ENCODE results near the gene MTUS2.

DNA sequence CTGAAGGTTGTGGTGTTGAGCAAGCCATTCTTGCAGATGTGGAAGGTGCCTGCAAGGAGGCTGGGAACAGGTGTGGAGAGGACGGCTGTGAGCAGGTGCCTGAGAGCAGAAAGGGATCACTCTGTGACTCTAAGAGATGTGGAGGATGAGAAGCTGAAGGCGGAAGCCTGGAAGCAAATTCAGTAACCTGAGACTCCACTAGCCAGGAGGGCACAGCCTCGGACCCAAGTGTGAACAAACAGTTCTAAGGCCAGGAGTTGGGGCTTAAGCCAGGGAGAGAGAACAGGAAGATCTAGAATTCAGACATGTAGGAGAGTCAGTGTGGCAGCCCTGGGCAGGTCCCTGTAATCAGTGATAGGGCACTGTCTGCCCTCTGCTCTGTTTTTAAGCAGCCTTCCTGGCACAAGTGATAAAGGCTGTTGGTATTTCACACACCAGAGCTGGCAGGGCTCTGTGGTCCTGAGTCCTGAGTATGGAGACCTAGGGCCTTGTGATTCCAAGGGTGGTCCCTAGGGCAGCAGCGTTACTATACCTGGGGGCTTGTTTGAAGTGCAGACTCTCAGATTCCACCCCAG lies 644.1 kb downstream of the MTUS2 start:
- TF ChIP-seq, protein P1, sequence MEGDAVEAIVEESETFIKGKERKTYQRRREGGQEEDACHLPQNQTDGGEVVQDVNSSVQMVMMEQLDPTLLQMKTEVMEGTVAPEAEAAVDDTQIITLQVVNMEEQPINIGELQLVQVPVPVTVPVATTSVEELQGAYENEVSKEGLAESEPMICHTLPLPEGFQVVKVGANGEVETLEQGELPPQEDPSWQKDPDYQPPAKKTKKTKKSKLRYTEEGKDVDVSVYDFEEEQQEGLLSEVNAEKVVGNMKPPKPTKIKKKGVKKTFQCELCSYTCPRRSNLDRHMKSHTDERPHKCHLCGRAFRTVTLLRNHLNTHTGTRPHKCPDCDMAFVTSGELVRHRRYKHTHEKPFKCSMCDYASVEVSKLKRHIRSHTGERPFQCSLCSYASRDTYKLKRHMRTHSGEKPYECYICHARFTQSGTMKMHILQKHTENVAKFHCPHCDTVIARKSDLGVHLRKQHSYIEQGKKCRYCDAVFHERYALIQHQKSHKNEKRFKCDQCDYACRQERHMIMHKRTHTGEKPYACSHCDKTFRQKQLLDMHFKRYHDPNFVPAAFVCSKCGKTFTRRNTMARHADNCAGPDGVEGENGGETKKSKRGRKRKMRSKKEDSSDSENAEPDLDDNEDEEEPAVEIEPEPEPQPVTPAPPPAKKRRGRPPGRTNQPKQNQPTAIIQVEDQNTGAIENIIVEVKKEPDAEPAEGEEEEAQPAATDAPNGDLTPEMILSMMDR (conservative IDR thresholded peaks at IDR 0.05; ENCODE audit: low read depth, low read length) = no peak
- TF ChIP-seq EZH2 (IDR thresholded peaks at IDR 0.05; ENCODE audit: borderline replicate concordance, low read depth, low read length, poor library complexity, severe bottlenecking) = no peak
